IPS-15b (cell line): ENCODE data around the gene KCNJ11.

Source experiments
- H3K27me3 ChIP-seq: one replicate; pipeline ENCODE4 v1.6.1; 2013; ENCODE audit warnings: low read length; ENCODE audit not compliant: control insufficient read depth, insufficient read depth
- H3K36me3 ChIP-seq: one replicate; pipeline ENCODE4 v1.6.1; 2013; ENCODE audit warnings: low read length; ENCODE audit not compliant: control insufficient read depth, insufficient read depth
- H3K4me1 ChIP-seq: one replicate; pipeline ENCODE4 v1.6.1; 2013; ENCODE audit warnings: mild to moderate bottlenecking, low read length; ENCODE audit not compliant: control insufficient read depth, insufficient read depth
- H3K4me3 ChIP-seq: one replicate; pipeline ENCODE4 v1.5.1; 2013; ENCODE audit warnings: low read depth, low read length
- H3K9ac ChIP-seq: one replicate; pipeline ENCODE4 v1.6.1; 2013; ENCODE audit warnings: low read depth, mild to moderate bottlenecking, low read length
- H3K9me3 ChIP-seq: one replicate; pipeline ENCODE4 v1.6.1; 2013; ENCODE audit warnings: mild to moderate bottlenecking, low read length; ENCODE audit not compliant: control insufficient read depth, insufficient read depth

KCNJ11 gene

DNA sequence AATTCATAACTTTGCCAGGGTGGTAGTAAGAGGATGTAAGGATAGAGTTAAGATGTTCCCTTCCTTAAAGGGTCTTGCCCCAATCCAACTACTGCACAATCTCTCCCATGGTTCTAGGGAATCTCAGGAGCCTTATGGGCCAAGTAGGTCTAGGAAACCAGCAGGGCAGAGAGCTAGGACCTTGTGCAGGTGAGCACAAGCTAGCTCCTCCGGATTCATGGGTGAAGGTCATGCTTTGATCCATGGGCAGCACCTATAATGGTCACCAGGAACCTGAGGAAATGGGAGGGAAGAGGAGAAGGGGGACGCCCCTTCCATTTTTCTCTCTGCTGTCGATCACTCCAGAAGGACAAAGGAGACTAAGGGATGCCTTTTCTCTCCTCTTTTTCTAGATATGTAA is 16.8 kb downstream of the KCNJ11 start:
- Histone ChIP-seq H3K9me3 (peaks cover 17% of the 10 kb centered on the region), H3K36me3 (no peaks in the 10 kb centered on the region)

DNA sequence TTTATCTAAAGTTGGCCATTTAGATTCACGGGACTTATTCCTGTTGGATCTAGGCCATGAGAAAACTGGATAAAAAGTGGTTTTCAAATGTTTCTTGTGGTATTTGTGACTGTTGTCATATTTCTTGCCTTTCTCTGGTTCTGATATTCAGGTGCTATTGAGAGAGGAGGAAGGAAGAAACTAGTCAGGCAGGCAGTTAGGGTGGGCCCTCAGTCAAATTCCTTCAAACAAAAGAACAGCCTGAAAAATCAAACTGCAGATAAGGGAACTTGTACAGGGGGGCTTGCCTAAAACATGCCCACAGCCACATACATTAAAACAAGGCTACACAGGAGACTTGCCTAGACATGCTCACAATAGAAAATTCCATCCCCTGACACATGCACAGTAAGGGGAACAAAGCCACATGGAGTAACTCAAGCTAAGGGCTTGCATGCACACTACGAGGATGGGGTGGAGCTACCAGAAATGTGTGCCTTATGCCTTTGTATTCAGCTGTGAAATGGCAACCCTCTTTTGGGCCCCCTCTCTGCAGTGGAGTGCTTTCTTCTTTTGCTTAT is 18.7 kb downstream of the KCNJ11 start:
- Histone ChIP-seq H3K4me3 (no peak overlapping the region), H3K27me3 (no peaks in the 10 kb centered on the region), H3K9me3 (peaks cover 17% of the 10 kb centered on the region), H3K4me1 (no peaks in the 10 kb centered on the region), H3K36me3 (no peaks in the 10 kb centered on the region), H3K9ac (no peak overlapping the region)

More for the DNA sequence above, 16.8 kb downstream of the KCNJ11 start:
- Histone ChIP-seq H3K27me3 (no peaks in the 10 kb centered on the region), H3K4me3 (no peak overlapping the region), H3K4me1 (no peaks in the 10 kb centered on the region), H3K9ac (no peak overlapping the region)

DNA sequence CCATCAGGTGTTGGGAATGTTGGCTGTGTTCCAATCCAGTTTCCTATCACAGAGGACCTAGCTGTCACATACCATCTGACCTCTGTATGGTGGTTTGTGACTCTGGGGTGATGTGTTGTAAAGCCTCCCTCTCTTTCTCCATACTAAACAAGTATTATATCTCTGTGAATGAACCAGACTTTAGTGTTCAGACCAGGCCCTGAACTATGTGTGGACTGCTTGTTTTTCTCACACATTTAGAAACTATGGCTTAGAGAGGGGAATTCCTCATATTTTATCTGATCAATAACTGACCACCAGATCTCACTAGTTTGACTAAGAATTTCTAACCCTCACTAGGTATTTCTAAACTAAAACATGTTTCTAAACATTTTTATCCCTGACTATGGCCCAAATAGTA is 19.4 kb downstream of the KCNJ11 start:
- Histone ChIP-seq H3K27me3 (no peaks in the 10 kb centered on the region), H3K9ac (no peak overlapping the region), H3K36me3 (no peaks in the 10 kb centered on the region), H3K4me1 (no peaks in the 10 kb centered on the region), H3K4me3 (no peak overlapping the region), H3K9me3 (peaks cover 17% of the 10 kb centered on the region)

DNA sequence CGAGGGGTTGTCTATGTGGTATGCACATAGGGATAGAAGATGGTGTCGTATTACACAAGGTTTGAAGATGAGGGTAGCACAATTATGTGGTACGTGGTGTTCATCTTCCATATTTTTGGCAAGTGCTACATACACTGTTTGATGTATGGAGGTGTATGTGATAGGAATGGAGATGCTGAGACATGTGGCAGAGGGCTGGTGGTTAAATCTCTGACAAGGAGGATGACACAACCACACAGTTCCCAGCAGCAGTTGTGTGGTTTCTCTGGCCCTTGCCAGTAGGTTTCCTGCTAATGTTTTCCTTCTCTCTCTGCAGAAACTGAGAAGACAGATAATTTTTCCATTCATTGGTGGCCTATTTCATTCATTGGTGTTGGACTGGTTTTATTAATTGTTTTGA is 19.9 kb downstream of the KCNJ11 start:
- no peaks in the 10 kb centered on the region for H3K36me3 ChIP-seq

DNA sequence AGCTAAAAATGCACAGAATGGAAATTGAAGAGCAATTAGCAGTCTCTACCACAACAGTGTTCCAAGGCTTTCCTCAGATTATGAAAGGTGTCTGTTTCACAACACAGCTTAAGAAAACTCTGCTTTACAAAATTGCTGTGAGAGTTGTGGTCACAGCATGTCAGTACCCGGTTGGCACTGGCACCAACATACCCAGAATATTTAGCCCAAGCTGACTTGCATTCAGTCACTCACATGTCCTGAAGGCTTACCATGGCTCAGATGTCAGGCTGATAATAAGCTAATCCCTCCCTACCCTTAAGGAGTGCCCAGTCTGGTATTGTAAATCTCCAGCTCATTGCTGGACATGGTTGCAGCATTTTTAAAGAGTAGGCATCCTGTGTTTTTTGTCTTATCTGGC is 22.0 kb downstream of the KCNJ11 start:
- H3K9ac ChIP-seq, result no peak overlapping the region
- H3K36me3 ChIP-seq, result no peaks in the 10 kb centered on the region
- H3K9me3 ChIP-seq, result peaks cover 5% of the 10 kb centered on the region

More for the DNA sequence above, 19.9 kb downstream of the KCNJ11 start:
- H3K9me3 ChIP-seq, result peaks cover 17% of the 10 kb centered on the region
- H3K4me3 ChIP-seq, result no peak overlapping the region
- no peak overlapping the region for H3K9ac ChIP-seq
- no peaks in the 10 kb centered on the region for H3K27me3 ChIP-seq
- no peaks in the 10 kb centered on the region for H3K4me1 ChIP-seq

DNA sequence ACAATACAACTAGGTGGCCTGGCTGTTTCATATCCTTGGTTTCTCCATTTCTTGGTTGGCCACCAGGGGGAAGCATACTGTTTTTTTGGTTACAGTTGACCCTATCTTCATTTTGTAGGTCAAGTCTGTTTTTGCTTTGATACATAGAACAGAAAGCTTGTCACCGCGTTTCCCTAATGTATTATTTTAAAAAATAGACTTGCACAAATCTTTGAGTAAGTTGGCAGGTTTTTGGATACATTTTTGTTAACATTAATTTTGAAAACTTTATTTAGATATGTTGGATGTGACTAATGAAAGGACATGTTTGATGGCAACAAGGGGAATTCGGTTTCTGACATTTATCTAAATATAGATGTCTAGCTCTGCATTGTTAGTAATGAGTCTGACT is 33.9 kb downstream of the KCNJ11 start:
- no peaks in the 10 kb centered on the region for H3K4me1 ChIP-seq
- H3K9ac ChIP-seq, result no peak overlapping the region
- H3K36me3 ChIP-seq, result no peaks in the 10 kb centered on the region
- H3K27me3 ChIP-seq, result peaks cover 45% of the 10 kb centered on the region
- H3K9me3 ChIP-seq, result no peaks in the 10 kb centered on the region
- H3K4me3 ChIP-seq, result no peak overlapping the region

More for the DNA sequence above, 22.0 kb downstream of the KCNJ11 start:
- Histone ChIP-seq H3K27me3 (no peaks in the 10 kb centered on the region), H3K4me1 (no peaks in the 10 kb centered on the region), H3K4me3 (no peak overlapping the region)

DNA sequence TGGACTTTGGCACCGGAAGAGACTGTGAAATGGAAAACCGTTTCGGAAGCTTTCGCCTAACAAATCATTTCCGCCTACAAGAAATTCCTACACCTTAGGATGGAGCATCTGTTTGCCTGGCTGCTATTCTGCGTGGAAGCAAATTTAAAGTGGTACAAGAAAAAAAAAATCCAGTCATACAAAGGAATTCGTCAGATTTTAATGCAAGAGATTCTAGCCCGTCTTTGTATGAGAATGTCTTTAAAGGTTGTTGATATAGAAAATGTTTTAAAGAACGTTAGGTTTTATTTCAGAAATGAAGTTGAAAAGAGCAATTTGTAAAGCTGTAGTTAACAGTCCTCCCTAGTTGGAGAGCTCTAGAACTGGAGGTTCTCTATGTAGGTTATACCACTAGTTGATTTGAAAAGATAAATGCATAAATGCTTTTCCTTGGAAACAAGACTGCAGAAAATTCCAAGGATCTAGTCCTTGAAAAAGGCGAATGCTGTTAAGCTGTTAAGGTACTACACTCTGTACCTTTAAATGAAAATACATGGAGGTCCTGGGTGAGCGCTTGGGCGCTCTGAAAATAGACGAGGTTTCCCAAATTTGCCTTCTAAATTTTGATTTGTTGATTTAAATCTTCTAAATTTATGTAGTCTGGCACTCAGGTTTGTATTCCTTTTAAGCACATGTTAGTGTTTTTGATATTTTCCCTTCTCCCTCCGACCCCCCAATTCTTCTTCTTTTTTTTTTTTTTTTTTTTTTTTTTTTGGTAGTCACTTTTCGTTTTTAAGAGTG is 34.4 kb downstream of the KCNJ11 start:
- Histone ChIP-seq H3K9me3 (no peaks in the 10 kb centered on the region), H3K27me3 (peaks cover 51% of the 10 kb centered on the region), H3K4me1 (no peaks in the 10 kb centered on the region)

DNA sequence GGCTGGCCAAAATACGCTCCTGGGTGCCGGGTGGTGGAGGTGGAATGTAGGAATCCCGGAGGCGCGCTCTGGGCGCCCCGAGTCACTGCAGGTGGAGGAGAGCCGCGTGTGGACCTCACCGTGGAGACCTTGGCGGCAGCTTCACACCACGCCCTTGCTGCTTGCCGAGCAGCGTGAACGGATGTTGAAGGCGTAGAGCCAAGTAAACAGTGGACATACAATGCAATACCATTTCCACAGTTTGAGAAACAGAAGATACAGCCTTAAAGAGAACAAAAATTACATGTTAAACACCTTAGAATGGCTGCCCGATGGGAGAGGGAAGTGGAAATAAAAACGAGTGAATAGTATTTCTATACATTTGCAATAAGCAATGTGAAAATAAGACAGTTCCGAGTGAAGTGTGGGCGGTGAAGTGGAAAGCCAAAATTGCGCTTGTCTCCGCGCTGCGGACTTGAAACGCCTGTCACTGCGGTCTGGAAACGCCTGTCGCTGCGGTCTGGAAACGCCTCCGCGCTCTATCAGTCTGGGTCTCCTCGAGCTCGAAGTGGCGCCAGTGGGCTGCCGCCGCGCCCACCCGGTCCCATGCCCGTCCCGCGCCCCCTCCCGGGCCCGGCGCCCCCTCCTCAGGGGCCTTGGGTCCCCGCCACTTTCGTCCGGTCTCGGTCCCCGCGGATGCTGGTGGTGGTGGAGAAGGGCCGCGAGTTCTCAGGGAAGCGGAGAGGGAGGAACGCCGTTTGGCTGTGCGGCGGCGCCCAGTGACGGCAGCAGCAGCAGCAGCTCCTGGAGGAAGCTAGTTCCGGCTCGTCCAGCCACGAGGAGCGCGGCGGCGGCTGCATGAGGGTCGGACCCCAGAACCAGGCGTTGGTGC is 35.3 kb downstream of the KCNJ11 start:
- Histone ChIP-seq H3K9me3 (no peaks in the 10 kb centered on the region), H3K4me1 (no peaks in the 10 kb centered on the region), H3K4me3 (peak overlapping the region; percentile 59), H3K36me3 (no peaks in the 10 kb centered on the region), H3K27me3 (peaks cover 55% of the 10 kb centered on the region), H3K9ac (no peak overlapping the region)

More for the DNA sequence above, 34.4 kb downstream of the KCNJ11 start:
- H3K36me3 ChIP-seq, result no peaks in the 10 kb centered on the region
- H3K9ac ChIP-seq, result no peak overlapping the region
- peak overlapping the region; percentile 59 for H3K4me3 ChIP-seq

DNA sequence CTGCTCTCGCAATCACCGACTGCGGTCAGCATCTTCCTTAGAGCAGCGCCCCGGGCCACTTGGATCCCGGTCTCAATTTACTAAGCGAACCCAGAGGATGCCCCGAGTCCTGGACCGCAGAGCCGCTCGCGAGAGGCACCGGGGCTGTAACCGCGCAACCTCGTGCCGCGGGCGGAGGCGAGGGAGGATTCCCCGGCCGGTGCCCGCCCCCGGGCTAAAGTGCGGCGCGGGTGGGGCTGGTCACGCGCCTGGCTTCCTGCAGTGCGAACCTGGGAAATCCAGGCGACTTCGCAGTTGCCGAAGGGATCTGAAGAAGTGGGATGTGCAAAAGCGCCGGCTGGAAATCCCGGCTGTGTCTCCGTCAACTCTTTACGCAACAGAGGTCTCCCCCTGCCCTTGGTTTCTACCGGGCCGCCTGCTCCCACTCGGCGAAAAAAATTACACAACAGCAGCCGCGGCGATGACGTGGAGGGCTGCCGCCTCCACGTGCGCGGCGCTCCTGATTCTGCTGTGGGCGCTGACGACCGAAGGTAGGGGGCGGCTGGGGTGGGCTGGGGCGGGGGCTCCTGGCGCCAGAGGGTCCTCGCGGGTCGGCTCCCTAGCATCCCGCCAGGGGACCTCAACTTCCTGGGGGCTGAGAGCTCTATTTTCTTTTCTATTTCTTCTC is 36.8 kb downstream of the KCNJ11 start, which contains the start of gene NCR3LG1:
Gene NCR3LG1 (plus strand): TSS at position 291 of the 667 bp plus-strand sequence. CDS start 170 bp downstream, at position 461.
- Histone ChIP-seq H3K9ac (no peak within 1 kb of the TSS), H3K4me3 (peak within 1 kb of the TSS; percentile 59), H3K4me1 (no peaks in the 10 kb centered on the region), H3K27me3 (peaks cover 55% of the 10 kb centered on the region), H3K36me3 (no peaks in the 10 kb centered on the region), H3K9me3 (no peaks in the 10 kb centered on the region)

DNA sequence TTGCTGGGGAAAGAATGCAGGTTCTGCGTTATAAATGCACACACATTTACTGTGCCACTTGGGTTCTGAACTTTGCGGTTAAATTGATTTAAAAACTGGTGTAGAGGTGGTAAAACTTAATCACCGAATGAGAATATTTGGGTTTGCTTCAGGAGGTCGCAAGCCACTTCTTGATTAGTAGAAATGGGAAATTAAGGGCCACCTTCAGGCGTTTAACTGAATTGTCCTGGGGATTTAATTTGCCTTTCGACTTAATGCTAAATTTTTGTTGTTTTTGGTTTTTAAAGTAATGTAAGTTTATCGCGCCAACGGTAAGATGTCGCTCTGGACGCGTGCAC is 37.3 kb downstream of the KCNJ11 start:
- no peak overlapping the region for H3K9ac ChIP-seq
- peaks cover 55% of the 10 kb centered on the region for H3K27me3 ChIP-seq
- peak overlapping the region; percentile 59 for H3K4me3 ChIP-seq
- no peaks in the 10 kb centered on the region for H3K9me3 ChIP-seq
- no peaks in the 10 kb centered on the region for H3K36me3 ChIP-seq
- H3K4me1 ChIP-seq, result no peaks in the 10 kb centered on the region

DNA sequence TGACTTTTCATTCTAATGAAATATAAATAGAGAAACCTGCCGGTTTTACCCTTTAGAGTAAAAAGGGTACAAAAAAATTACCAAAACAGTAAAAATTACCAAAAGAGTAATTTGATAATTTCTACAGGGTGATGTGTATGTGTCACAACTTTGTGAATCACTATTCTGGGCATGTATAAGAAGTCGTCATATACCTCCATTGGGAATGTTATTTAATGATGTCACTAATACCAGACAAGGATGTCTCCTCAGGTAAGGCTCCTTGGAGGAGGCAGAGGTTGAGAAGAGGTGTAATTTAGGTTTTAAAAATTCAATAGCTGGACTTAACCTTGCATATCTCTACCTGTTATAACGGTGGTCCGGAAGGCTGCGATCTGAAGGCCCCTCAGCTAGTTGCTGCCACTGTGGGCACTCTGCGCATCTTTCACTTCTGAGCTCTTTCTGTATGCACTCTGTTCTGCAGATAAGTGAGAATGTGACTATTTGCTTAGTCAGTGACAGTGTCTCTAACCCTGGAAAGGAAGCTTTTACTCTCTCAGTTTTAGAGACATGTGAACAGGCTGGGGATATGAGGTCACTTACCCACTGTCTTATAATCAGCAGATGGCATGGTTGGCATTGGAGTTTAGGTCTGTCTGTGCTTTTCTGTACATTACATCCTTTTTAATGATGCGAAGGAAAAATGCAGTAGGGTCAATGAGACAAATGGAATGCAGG is 37.8 kb downstream of the KCNJ11 start:
- H3K36me3 ChIP-seq, result no peaks in the 10 kb centered on the region
- H3K9ac ChIP-seq, result no peak overlapping the region
- peak overlapping the region; percentile 59 for H3K4me3 ChIP-seq
- H3K27me3 ChIP-seq, result peaks cover 55% of the 10 kb centered on the region
- no peaks in the 10 kb centered on the region for H3K4me1 ChIP-seq
- no peaks in the 10 kb centered on the region for H3K9me3 ChIP-seq
